ENCODE measurements around the gene FYN.

The FYN gene

DNA sequence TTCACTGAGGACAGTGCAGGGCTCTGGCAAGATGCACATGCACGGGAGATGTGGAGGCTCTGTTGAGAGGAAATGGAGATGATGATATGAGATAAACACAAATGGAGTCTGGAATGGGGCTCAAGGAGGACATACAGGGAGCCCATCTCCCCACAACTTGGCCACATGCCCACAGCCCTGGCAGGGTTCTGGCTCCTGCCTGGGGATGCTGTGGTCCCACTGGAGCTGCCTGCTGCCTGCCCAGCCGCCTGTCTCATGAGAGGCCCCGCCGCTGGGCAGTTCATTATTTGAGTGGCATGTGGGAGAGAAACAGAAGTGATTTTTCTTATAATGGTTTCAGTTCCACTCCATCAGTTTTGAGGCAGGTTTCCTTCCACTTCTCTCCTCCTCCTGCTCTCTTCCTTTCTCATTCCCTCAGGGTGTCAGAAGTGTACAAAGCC, 134.0 kb downstream of the FYN start (continued):
- TF ChIP-seq ZNF398 (tag by site-specific recombination; IDR thresholded peaks at IDR 0.05) = no peak
- no peak for TF ChIP-seq ZNF76 (tag by site-specific recombination; IDR thresholded peaks at IDR 0.05; ENCODE audit: borderline replicate concordance, low read depth)
- TF ChIP-seq, protein P1, sequence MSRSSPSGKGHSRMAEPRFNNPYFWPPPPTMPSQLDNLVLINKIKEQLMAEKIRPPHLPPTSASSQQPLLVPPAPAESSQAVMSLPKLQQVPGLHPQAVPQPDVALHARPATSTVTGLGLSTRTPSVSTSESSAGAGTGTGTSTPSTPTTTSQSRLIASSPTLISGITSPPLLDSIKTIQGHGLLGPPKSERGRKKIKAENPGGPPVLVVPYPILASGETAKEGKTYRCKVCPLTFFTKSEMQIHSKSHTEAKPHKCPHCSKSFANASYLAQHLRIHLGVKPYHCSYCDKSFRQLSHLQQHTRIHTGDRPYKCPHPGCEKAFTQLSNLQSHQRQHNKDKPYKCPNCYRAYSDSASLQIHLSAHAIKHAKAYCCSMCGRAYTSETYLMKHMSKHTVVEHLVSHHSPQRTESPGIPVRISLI (tag by site-specific recombination; IDR thresholded peaks at IDR 0.05) = no peak
- no peak for TF ChIP-seq OSR2 (tag by site-specific recombination; IDR thresholded peaks at IDR 0.05)
- no peak for TF ChIP-seq ZBTB48 (tag by site-specific recombination; IDR thresholded peaks at IDR 0.05)
- TF ChIP-seq ZNF404 (tag by site-specific recombination; IDR thresholded peaks at IDR 0.05) = no peak
- TF ChIP-seq ZNF157 (tag by site-specific recombination; IDR thresholded peaks at IDR 0.05) = no peak
- TF ChIP-seq ZNF639 (tag by site-specific recombination; IDR thresholded peaks at IDR 0.05) = no peak
- TF ChIP-seq SCRT2 (tag by site-specific recombination; IDR thresholded peaks at IDR 0.05) = no peak
- no peak for TF ChIP-seq RBAK (tag by site-specific recombination; IDR thresholded peaks at IDR 0.05)

GRCh38 chr6:111738631-111739030, 134.6 kb downstream of the FYN start:
- Histone ChIP-seq H3K9me3 (ENCODE audit: control insufficient read depth, insufficient read depth, low read depth, low read length) (no peaks in the 10 kb centered on the region), H3K27ac (ENCODE audit: extremely low read depth, low read depth, low read length) (no peak overlapping the region), H3K4me3 (ENCODE audit: low read depth, low read length) (no peak overlapping the region), H3K36me3 (ENCODE audit: control insufficient read depth in 2 of 2, insufficient read depth in 1 of 2, low read length in 2 of 2) (peaks cover 0 to 8% of the 10 kb centered on the region in 2 experiments; a peak in 1 of 3 replicates), H3K4me1 (ENCODE audit: control insufficient read depth, insufficient read depth, low read length) (peaks cover 5% of the 10 kb centered on the region; the same call in 1 of the 2 replicates)
- ChIA-PET POLR2A (no interaction called here), CTCF (interaction anchor here (0.5 to 0.7 kb wide), 2 partner anchors 297 to 322 kb away, joined by 3 read pairs; no protein-coding TSS in a partner anchor)
- no peak for TF ChIP-seq ZNF16 (tag by site-specific recombination; IDR thresholded peaks at IDR 0.05; ENCODE audit: low read depth)
- TF ChIP-seq ZBTB17 (tag by site-specific recombination; IDR thresholded peaks at IDR 0.05) = no peak
- TF ChIP-seq ZBTB11 (tag by site-specific recombination; conservative IDR thresholded peaks at IDR 0.05; ENCODE audit: low read depth) = no peak
- TF ChIP-seq ZNF621 (tag by site-specific recombination; IDR thresholded peaks at IDR 0.05) = no peak
- no peak for TF ChIP-seq ZNF132 (tag by site-specific recombination; IDR thresholded peaks at IDR 0.05; ENCODE audit: borderline replicate concordance)
- TF ChIP-seq GLIS2 (tag by site-specific recombination; IDR thresholded peaks at IDR 0.05) = no peak
- TF ChIP-seq HOXC10 (CRISPR knock-in tag; IDR thresholded peaks at IDR 0.05) = no peak
- TF ChIP-seq ZNF37A (tag by site-specific recombination; IDR thresholded peaks at IDR 0.05) = no peak
- no peak for TF ChIP-seq SCRT1 (tag by site-specific recombination; IDR thresholded peaks at IDR 0.05; ENCODE audit: borderline replicate concordance)
- no peak for TF ChIP-seq ZSCAN23 (tag by site-specific recombination; IDR thresholded peaks at IDR 0.05)
- no peak for TF ChIP-seq ZNF626 (tag by site-specific recombination; IDR thresholded peaks at IDR 0.05)
- no peak for TF ChIP-seq ZNF561 (tag by site-specific recombination; IDR thresholded peaks at IDR 0.05; ENCODE audit: borderline replicate concordance)
- no peak for TF ChIP-seq TCF7L2 (IDR thresholded peaks at IDR 0.05; ENCODE audit: borderline replicate concordance, low read depth, low read length)

Data from HEK293 (cell line).